PFSK-1 (cell line): ENCODE results near the gene KMT5C.

Experiments used
- POLR2AphosphoS5 ChIP-seq: IDR thresholded peaks from 2 replicates; pipeline ENCODE4 v1.6.1; 2012; ENCODE audit warnings: low read depth, mild to moderate bottlenecking, control low read depth, low read length, moderate library complexity
- REST ChIP-seq, 2 experiments: IDR thresholded peaks; 2 replicates each; pipeline versions ENCODE4 v1.6.1 to v1.8.0; 2011 to 2012; ENCODE audit warnings: low read depth in 2 of 2, low read length in 2 of 2, control low read depth in 1 of 2, inconsistent platforms in 1 of 2, mild to moderate bottlenecking in 1 of 2, moderate library complexity in 1 of 2; ENCODE audit not compliant: insufficient read depth in 1 of 2
- SIN3A ChIP-seq: IDR thresholded peaks from 2 replicates; pipeline ENCODE4 v1.6.1; 2012; ENCODE audit warnings: mild to moderate bottlenecking, low read length, moderate library complexity, borderline replicate concordance; ENCODE audit not compliant: insufficient read depth

DNA sequence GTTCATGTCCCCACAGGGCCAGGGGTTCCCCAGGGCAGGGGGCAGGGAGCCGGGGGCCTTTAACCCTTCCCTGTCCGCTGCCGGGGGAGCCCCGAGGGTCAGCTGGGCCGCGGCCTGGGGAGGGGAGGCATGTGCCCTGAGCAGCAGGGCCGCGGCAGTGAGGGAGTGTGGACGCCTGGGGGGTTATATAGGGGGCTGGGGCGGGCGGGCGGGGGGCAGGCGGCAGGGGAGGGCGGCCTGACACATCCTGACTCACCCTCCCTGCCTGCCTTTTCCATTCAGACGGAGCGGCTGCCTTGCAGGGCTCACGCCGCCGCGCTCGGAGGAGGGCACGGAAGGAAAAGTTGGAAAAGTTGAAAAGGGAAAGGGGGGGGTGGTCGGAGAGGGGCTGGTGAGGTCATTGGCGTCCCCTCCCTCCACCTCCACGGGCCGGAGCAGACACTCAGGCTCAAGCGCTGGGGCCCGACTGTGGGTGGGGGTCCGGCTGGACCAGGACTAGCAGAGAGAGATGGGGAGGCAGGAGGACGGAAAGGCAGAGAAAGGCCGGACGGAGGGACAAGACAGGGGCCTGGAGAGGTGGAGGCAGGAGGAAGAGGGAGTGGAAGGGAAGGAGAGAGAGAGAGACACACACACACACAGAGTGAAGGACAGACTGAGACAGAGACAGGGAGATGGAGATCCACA lies 30.8 kb downstream of the KMT5C start, which contains the start of gene IL11:
- TF ChIP-seq POLR2AphosphoS5 (peak; percentile 39; the same call in 1 of the 2 replicates), REST (IDR thresholded peaks at IDR 0.05; ENCODE audit: insufficient read depth in 1 of 2, low read depth in 2 of 2, low read length in 2 of 2) (no peak), SIN3A (no peak)
